HG02678 (cell line): ENCODE measurements around the gene LTB4R2.
A peak's percentile ranks its signal among the peaks of the same experiment; 100 is the strongest.

ENCODE experiments used
- ATAC-seq: cut with Tn5 transposase; IDR thresholded peaks from one replicate; pipeline ENCODE4 v1.9.1; 2021; ENCODE audit warnings: mild to moderate bottlenecking, moderate library complexity; ENCODE audit not compliant: unreplicated experiment

The LTB4R2 gene, protein sequence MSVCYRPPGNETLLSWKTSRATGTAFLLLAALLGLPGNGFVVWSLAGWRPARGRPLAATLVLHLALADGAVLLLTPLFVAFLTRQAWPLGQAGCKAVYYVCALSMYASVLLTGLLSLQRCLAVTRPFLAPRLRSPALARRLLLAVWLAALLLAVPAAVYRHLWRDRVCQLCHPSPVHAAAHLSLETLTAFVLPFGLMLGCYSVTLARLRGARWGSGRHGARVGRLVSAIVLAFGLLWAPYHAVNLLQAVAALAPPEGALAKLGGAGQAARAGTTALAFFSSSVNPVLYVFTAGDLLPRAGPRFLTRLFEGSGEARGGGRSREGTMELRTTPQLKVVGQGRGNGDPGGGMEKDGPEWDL

DNA sequence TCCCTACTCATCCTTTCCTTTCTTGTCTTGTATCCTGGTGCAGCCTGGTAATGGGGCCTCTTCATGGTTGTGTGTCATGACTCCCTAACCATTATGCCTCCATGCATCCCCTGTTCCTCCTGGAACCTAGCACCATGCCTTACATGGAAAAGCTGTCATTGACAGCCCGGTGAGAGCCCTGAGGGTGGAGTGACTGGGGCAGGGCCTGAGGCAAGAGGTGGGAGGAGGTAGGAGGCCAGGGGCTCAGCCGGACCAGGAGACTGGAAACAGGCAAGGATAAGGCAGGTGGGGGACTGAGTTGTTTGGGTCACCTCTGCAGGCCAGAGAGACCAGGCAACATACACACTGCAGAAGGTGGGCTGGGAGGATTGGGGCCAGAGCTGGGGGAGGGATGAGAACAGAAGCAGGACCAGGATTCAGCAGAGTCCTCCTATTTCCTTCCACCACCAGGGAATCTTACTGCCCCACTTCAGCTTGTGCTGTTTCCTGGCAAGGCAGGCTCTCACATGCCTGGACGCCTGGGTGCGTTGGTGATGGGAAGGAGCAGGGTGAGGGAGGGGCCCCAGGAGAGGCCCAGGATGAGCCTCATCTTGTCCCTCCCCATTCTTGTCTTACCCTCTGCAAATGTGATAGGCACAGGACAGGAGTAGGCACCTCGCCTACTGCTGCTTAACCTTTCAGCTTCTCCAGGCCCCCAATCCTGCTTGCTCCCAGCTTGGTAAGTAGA, at the start of gene LTB4R2:
Gene LTB4R2, plus strand, starts transcription at position 603 of the 727 bp plus-strand sequence. CDS start 525 bp downstream, outside the sequence.
- no peak for ATAC-seq

DNA sequence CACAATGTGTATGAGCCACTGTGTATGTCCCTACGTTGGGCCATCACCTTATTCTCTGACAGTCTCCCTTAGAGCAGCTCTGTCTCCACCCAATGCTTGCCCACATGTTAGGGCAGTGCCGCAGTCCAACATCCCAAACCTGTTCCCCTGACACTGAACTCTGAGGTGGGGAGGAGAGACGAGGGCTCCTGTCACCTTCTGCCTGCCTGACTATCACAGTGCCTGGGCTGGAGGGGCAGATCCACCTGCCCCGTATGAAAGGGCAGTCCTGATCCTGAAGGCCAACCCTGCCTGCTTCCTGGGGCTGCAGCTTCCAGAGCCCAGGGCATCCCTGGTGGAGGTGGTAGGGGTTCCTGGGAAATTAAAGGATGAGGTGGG, 49.2 kb upstream of the LTB4R2 start:
- no peak for ATAC-seq

DNA sequence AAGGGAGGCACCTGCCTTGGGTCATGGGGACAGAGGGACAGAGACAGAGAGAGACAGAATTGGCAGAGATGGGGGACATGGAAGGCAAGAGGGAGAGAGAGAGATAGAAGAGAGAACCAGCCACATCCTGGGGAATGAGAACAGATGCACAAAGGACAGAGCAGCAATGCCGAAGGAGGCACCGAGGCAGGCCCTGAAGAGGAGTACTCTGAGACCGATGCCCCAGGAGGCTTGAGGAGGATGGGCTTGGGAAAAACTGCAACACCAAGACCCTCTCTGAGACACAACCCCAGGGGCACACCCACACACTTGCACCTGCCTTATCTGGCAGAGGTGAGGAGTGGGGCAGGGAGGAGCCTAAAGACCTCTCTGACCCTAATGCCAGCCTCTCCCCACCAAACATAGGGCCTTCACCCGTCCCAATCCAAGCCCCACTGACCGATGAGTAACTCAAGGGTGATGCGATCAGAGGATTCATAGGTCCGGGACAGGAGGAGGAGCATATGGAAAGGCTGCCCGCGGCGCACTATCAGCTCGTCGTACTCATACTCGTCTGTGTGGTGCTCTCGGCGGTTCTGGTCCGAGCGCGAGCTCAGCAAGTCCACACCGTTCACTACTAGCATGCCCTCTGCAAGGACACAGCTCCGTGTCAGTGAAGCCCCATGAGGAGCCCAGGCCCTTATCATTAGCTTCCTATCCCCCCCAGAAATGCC, 48.5 kb upstream of the LTB4R2 start:
- ATAC-seq, result no peak

DNA sequence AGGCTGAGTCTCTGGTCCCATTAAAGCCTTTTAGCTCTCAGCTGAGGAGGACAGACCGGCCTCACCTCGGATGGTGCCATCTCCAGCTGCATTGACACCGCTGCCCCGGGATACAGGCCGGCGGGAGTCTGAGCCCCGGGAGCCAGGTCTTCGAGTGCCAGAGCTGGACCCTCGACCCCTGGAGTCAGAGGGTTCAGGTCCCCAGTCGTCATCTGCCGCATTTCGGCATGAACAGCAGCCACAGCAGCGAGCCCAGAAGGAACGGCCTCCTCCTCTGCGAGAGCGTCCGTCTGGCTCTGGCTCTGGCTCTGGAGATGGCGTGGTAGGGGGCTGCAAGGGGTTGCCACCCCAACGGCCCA, 48.0 kb upstream of the LTB4R2 start:
- no peak for ATAC-seq

DNA sequence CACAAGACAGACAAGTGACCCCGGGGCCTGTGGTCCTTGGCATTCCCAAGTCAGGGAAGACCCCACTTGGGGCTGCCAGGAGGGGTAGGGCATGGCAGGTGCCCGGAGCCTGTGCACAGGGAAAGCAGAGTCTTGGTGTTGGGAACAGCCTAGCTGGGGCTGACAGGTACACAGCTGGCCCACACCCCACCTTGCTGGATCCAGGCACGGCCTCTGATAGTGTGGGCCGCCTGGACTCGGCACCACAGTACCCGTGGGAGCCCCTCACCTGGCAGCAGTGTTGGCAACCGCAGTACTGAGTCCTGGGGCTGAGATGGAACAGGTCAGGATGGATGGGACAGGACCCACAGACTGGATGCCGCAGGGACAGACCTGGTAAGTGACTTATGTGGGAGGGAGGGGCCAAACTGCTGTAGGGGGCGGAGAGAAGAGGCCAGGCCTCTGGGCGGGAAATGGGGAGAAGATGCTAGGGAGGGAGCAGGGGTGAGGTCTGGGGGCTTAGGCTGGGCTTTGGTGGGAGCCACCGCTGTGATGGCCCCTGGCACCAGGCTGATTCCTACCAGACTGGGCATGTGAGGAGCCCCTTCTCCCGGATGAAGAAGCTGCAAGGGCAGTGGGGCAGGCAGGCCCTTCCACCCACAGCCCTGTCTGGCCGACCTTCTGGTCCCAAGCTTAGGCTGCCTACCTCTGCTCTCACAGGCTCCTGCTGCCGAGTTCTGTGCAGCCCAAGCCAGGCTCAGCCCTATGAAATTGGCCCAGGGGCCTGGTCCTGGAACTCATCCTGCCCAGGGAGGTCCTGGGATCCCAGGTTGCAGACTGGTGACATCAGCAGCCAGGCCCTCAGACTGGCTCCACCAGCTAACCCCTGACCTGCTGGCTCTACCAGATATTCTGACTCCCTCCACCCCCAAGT, 46.9 kb upstream of the LTB4R2 start, which contains the start of gene TGM1:
Gene TGM1, minus strand, starts transcription at position 357 of the 913 bp plus-strand sequence. CDS start 825 bp downstream, outside the sequence.
- ATAC-seq, result no peak

DNA sequence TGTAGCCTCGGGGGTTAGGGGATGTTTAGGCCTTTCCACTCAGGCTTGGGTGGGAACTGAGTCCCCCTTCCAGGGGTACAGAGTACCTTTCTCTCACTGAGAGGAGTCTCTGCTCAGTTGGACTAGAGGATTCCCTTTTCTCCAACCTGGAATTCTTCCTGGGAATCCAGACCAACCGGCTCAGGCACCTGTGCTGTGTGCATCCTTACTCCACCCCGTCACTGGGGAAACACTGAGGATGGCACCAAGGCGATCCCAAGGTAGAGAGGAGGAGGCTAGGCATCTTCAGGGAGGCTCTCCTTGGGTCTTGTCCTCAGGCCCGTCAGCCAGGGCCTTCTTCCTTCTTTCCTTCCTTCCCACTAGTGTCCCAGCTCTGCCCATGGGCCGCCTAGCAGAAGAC, 46.1 kb upstream of the LTB4R2 start:
- no peak for ATAC-seq

DNA sequence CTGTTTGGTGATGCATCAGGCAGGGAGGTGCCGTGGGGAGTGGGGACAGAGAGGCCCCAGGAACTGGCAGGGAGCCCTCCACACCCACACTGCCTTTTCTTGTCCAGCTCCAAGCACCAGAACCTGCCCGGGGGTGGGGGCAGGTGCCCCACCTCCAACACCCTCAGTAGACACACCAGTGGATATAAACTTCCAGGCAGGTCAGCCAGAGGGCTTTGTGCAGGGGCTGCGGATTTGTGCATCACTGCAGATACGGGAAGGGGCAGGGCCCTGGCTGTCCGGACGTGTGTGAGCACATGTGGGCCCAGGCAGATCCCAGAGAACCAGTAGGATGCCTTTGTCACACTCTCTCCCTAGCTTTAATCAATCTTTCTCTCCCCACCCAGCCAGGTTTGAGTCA, 45.6 kb upstream of the LTB4R2 start:
- ATAC-seq, result no peak

DNA sequence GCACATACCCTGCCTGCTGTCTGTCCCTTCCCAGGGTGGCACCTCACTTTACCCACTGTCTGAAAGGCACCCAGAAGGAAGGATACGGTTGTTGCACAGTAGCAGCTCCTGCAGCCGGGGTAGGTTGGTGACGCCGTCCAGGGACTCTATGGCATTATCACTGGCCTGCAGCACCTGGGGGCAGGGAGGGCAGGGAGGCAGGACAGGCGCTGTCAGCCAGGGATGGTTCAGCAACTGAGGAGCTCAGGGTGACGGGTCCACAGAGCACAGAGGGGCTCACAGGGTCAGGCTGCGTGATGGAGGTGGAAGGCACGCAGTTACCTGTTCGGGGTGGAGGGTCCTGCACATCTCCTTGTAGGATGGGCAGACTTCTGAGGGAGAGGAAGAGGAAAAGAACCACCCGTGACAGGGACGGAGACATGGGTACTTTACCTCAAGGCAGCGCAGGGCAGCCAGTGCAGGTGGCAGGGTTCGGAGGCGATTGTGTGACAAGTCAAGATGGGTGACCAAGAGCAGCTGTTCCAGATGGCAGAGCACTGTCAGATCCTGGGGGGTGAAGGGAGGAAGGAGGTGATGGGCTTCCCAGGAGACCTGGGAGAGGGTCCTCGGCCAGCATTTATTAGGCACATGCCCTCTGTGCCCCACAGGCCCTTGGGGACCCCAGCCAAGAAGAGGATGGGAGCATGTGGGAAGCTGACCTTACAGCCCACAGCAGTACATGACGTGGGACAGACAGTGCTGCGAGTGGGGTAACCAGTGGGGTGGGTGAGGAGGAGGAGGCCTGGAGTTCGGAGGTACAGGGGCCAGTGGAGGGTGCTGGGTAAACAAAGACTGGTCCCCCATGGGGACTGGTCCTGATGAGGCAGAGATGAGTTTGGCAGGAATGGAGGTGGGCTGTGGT, 43.3 kb upstream of the LTB4R2 start:
- ATAC-seq, result no peak

DNA sequence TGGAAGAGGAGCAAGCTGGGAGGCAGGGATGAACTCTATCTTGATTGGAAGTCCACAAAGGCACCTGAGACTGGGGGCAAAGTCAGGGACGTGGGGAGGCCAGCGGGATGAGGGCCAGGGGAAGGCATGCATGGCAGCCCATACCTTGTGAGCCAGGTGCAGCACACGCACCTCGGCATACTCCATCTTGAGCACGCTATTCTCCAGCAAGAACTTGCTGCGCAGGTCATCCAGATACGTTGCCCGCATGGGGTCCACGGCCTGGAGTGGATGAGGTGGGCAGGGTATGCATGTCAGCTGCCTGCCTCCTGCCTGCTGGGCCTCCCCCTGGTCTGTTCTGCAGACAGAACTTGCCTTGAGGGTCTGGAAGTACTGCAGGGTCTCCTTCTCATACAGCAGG, 42.4 kb upstream of the LTB4R2 start:
- ATAC-seq, result no peak

DNA sequence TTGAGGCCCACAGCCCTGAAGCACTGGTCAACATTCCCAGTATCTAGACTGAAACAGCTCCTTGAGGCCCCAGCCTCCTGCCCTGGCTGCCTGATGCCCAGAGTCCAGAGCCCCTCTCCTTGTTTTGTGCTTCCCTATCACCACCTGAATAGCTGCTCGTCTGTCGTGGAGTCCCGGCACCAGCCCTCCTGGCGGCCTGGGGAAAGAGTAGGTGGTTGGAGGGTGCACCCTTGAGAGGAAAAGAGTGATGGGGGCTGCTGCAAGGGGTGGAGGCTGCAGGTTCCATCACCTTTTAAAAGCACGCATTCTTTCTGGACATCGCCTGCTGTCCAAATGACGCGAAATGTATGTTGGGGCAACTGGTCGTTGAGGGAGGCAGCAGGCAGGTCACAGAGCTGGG, 41.7 kb upstream of the LTB4R2 start:
- ATAC-seq, result no peak

DNA sequence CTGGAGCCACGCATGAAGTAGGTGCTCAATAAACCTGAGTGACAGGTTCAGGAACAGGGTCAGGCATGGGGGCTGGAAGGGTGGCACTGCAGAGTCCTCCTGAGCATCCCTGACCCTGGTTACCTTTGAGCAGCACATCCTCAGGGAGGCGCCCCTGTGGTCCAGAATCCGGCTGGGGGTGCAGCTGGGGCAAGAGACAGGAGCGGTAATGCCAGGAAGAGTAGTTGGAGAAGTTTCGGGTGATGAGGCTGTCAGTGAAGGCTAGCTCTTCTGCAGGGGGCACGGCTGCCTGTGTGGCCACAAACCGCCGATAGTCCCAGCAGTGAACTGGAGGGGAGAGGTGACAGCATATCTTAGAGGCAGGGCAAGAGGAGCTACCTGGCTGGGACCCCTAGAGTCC, 40.6 kb upstream of the LTB4R2 start:
- ATAC-seq, result no peak

DNA sequence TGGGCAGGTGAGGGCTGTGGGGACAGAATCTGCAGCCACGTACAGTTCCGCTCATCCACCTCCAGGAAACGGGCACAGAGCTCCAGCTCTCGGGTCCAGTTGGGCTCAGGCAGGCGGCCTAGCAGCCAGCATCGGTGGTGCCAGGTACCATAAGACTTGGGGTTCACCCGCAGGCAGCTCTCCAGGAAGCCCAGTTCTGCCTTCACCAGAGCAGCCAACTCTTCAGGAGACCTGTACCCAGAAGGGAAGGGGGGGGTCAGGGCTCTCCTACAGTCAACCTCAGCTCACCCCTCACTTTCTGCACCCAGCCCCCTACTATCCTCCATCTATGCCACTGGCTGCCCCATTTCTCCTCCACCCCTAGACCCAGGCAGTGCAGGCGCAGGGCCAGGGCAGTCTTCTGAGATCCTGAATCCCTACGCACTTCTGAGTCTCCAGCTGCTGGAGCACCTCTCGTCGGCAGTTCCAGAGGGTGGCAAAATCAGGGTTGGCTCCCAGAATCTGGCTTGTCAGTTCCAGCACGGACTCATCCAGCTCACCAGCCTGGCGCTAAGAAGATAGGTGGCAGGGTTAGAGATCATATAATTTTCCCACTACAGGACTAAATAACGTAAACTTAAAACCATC, 39.9 kb upstream of the LTB4R2 start:
- ATAC-seq, result no peak

DNA sequence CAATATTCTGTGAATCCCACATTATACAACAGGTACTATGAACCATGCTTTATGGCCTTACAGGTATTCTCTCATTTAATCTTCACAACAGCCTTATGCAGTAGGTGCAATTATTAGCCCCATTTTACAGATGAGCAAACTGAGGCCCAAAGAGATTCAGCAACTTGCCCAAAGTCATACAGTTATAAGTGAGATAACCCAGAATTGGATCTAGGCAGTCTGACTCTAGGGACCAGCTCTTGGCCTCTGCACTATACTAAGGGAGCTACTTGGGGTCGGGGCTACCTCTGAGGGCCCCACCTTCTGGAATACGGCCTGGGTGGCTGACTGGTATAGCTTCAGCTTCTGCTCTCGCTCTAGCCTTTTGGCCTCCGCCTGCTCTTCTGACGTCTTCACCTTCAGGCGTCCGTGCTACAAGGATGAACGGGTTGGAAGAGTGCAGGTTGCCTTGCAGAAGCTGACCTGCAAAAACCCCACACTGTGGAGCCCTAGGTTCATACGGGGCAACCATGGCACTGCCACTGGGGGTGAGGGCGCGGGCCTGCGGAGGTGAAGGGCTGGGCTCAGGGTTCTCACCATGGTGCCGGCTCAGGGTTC, 39.3 kb upstream of the LTB4R2 start:
- no peak for ATAC-seq

DNA sequence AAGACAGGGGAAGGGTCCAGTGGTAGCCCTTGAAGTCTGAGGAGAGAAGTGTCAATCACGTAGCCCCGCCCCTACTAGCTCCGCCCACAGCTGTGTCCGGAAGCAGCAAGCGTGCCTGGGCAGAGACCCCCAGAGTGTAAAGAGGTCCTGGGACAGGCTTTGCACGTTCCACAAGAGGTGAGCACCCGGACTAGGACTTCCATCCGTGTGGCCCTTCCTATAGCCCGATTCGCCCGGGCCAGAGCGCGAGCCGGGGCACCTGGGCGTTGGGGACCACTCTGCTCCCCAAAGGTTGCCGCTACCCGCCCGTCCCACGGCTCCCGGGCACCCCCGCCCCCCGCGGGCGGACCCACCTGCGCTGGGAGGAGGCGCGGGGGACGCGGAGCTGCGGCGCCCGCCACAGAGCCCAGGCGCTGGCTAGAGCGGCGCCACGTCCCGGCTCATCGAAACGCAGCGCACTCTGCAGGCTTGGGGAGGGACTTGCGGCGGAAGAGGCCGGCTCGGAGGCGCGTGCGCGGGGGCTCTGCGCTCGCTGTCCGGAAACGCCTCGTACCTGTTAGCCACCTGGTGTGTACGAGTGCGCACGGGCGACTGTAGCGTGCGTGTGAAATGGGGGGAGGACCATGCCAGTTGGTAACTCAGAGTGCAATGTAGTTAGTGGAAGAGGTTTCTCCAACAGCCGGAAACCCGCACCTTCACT, 38.7 kb upstream of the LTB4R2 start, which contains the start of gene RABGGTA:
Gene RABGGTA, minus strand, starts transcription at position 464 of the 700 bp plus-strand sequence. CDS start 482 bp downstream, outside the sequence.
- peak; percentile 89 for ATAC-seq

DNA sequence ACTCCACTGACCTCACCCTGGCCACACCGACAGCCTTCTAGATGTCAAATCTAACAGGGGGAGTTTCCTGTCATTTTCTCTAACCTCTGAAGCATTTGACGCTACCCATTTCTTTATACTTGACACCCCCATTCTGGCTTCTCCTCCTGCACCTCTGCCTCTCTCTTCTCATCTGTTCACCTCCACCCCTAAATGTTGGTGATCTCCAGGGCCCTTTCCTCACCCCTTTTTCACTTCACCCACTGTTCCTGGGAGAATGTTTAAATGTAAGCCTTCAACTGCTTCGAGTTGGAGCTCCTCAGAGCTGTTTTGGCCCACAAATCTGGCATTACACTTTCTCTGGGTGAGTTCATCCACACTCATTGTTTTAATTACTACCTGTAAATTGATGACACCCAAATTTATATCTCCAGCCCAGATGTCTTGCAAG, 38.1 kb upstream of the LTB4R2 start:
- no peak for ATAC-seq

DNA sequence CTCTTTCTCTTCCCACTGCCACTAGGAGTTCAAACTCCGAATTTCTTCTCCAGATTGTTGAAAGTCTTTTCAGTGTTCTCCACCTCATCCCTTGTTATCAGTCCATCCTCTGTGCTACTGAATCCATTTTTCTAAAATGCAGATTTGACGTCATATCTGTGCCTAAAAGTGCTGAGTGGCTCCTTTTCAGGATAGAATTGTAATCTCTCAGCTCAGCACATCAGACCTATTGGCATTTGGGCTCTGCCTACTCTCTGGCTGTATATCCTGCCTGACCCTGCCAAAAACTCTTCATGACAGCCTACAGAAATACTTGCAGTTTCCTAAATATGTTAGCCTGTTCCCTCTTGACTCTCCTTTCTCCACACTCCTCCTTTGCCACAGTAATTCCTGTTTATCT, 37.5 kb upstream of the LTB4R2 start:
- ATAC-seq, result no peak

DNA sequence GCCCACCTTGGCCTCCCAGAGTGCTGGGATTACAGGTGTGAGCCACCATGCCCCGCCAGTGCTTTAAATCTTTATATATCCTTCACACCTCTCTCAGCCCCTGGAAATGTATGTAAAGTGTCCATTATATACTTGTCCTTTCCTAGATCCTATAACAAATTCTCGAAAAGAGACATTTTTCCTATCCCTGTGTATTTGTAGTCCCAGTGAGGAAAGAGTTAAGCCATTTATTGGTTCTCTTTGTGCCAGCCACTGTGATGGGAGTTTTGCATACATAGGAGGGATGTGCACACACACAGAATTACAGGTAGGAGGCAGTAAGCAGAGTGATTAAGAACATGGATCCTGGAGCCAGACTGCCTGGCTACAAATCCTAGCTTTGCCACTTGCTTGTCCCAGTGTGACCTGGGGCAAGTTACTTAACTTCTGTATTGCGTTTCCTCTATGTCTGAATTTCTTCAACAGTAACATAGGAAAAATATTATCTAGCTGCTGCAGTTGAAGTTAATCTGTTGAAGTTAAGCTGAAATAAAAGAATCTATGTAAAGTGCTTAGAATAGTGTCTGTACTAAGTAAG, 36.4 kb upstream of the LTB4R2 start:
- no peak for ATAC-seq

DNA sequence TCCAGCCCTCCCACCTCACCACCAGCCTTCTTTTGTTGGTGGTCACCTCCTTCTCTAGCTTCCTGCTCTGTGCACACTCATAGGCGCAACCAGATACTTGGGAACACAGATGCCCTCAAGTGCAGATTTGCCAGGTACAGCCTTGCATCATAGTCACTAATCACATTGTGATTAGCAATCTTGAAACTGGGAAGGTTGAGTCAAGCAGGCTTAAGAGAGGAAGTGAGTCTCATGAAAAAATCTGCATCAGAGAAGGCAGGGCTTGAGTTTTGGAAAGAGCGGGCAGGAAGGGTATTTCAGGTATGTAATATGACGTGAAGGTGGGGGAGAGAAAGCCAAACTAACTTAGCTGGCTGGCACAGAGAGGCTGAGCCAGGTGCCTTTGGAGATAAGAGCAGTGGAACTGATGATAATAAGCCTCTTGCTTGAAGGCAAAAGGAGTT, 35.8 kb upstream of the LTB4R2 start:
- peak; percentile 29 for ATAC-seq
